Stimulated activated CD8-positive, alpha-beta memory T cell treated with anti-CD3 and anti-CD28 coated beads, Interleukin-7, amount 100 ng/mL, for 48 hours (primary cell): ENCODE data around the gene ULBP2.
"Not testable (repeated sequence)": the region's sequence is repeated elsewhere in the genome, so short reads cannot be mapped to it uniquely, and the experiment has no call there.

Experiments used
- DNase-seq, 2 donors: peaks; one replicate each; pipeline ENCODE4 v3.0.0-alpha.2; 2020; ENCODE audit warnings: low read depth in 1 of 2; ENCODE audit errors: extremely low read depth in 1 of 2

The ULBP2 gene

DNA sequence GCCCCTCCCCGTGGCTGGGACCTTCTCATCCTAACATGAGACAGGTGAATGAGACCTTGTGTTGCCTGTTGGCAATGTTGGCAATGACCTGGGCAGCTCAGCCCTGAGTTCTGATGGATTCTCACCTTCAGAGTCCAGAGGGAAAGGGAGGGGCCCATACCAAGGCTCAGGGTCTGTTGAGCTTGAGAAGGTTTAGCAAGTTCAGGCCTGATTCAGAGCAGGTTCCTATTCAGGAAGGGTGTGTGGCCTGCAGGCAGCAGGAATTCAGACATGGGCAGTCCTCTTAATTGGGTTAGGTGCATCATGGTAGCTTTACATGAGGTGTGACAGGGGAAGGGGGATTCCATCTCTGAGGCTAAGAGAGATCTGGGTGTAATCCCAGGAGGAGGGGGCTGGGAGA is 5.7 kb downstream of the ULBP2 start:
- DNase-seq: not testable (repeated sequence)

DNA sequence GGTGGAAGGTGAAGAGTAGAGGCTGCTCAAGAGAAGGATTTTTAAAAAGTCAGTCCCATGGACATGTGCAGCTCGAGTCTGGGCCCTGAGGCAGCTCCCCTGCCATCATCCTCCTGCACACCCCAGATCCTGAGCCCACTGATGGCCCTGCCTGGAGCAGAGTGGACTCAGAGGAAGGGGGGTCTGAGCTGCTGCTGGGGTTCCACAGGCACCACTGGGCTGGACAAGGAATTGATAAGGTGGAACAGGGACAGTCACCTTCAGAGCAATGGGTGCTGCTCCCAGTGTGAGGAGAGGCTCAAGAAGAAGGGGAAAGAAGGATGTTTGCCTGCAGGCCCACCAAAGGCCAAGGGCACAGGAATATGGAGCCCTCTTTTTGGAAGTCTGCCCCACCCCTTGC is 6.2 kb downstream of the ULBP2 start:
- DNase-seq: no peak

GRCh38 chr6:149948616-149949015 is 6.8 kb downstream of the ULBP2 start:
- DNase-seq: no peak

DNA sequence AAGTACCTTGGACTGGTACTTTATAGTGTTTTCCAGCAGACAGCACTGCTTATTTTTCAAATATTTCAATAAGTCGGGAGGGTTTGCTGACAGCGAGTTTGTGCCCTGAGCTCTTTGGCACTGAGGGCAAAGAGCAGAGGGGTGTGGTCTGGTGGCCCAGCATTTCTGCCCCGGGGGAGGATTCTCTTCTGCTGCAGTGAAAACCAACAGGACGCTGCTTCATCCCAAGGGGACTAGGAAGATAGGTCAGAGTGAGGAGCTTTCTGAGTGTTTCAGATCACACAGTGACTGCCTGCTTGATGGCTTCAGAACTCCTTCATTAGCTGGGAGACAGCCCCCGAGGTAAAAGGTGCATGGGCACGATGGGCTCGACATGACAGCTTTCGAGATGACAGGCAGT is 8.6 kb downstream of the ULBP2 start:
- no peak for DNase-seq

DNA sequence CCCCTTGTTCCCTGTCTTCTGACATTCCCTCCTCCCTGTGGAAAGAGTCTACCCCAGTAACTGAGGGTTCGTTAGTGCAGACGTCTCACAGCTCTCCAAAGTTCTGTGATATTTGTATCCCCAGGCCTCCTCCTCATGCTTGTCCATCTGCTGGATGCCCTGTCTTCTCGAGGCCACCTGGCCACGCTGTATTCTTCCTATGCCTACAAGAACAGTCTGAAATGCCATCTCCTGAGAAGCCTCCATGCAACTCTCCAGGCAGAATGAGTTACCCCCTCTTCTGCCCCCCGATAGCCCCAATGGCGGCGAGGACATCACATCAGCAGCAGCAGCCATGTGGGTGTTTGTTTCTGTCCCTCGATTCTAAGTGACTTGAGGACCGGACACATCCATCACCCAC is 9.3 kb downstream of the ULBP2 start:
- DNase-seq: no peak

GRCh38 chr6:149951626-149952025 is 9.8 kb downstream of the ULBP2 start:
- DNase-seq: no peak

- not testable (repeated sequence) for DNase-seq
Measured at GRCh38 chr6:149953390-149953789, 11.6 kb downstream of the ULBP2 start.

GRCh38 chr6:149953934-149954327 is 12.1 kb downstream of the ULBP2 start:
- DNase-seq: not testable (repeated sequence)

DNA sequence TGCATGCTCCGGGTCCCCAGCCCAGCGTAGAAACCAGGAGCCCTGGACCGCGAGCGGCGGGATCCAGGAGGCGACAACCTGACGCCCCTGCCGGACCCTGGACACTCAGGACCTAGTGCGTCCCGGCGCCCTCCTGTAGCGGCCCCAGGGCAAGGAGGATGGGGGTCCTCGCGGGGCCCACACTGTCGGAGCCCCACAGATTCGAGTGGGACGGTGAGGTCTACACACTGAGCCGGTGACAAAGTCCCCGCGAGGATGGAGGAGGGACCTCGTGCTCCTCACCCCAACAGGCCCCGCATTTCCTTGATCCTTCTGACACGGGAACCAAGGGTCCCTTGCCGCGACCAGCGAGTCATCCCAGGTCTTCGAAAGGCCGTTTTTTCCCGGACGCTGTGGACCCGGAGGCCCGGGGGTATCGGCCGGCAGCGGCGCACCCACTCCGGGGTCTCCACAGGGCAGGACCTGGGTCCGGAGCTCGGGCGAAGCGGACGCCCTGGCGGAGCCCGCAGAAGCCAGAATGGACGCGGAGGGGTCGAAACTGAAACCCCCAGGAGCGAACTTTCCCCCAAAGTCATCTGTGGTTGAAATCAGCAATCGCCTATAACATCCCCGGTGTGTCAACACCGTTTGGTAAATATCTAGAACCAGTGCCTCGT is 12.6 kb downstream of the ULBP2 start:
- not testable (repeated sequence) for DNase-seq

GRCh38 chr6:149954984-149955653 is 13.3 kb downstream of the ULBP2 start:
- DNase-seq: not testable (repeated sequence)

DNA sequence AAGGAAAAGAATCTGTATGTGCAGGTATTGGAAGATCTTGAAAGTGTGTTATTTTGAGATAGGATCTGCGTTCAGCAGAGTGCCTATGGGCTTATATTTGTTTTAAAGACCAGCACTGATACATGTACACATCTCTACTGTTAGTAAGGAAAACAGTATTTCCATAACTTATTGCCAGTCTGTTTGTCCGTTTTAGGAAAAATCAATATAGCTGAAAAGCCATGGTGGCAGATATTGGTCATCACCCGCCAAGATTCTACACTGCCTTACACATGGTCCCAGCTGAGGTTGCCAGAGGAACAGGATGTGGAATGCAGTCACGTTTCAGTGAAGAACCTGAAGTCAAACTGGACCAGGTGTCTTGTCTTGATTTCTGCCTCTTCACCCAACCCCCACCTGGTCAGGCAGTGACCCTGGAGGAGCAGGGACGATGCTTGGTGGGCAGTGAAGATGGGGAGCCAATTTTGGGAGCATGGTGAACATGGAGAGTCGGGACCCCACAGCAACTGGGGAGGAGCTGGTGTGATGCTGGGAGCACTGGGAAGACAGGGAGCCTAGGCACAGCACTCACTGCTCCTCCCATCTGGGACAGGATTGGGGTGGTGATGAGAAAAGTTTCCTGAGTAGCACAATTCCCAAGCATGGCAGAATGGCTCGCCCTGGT is 14.0 kb downstream of the ULBP2 start:
- not testable (repeated sequence) for DNase-seq

- DNase-seq: not testable (repeated sequence)
Measured at GRCh38 chr6:149958124-149958523, 16.3 kb downstream of the ULBP2 start.

- not testable (repeated sequence) for DNase-seq
Measured at GRCh38 chr6:149959806-149960205, 18.0 kb downstream of the ULBP2 start.

DNA sequence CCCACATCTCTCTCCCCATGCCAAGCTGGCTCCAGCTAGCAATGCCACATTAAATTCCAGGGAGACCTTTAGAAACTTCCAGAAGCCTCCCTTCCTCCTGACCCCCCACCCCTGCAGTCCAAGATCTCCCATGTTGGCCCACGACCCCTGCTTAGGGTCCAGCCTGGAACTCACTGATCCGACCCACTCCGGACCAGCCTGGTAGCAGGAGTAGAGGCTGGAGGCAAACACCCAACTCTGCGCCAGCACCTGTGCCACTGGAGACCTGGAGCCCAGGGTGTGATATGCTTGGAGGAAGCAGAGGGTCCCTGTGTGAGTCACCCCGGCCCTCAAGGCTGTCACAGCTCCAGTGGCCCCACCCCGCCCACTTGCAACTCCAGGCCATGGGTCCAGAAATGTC is 18.7 kb downstream of the ULBP2 start:
- DNase-seq: no peak

DNA sequence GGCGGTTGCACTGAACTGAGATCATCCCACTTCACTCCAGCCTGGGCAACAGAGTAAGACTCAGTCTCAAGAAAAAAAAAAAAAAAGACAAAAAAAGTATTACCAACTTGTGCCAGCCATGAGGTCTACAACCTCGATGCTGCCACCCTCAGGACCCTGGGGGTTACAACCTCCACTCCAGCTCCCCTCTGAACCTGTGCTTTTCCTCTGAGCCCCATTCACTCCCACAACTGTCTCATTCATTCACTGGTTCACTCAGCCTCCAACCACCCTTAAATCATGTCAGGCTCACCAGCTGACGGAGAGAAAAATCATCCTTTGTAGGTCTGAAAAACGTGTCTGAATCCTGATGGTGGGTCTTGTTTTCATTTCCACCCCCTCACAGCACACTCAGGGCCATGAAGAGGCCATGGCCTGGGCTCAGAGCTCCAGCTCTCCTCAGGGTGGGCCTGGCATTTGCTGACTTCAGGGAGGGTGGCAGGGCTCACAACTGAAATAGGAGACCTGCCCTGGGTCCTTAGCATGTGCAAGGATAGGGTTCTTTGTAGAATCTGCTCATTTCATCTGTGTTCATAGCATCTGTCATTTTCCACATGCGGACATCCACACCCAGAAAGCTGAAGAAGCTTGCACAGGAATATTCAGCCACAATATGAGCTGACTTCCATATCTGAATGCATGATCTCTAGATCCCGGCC is 20.1 kb downstream of the ULBP2 start:
- no peak for DNase-seq

DNA sequence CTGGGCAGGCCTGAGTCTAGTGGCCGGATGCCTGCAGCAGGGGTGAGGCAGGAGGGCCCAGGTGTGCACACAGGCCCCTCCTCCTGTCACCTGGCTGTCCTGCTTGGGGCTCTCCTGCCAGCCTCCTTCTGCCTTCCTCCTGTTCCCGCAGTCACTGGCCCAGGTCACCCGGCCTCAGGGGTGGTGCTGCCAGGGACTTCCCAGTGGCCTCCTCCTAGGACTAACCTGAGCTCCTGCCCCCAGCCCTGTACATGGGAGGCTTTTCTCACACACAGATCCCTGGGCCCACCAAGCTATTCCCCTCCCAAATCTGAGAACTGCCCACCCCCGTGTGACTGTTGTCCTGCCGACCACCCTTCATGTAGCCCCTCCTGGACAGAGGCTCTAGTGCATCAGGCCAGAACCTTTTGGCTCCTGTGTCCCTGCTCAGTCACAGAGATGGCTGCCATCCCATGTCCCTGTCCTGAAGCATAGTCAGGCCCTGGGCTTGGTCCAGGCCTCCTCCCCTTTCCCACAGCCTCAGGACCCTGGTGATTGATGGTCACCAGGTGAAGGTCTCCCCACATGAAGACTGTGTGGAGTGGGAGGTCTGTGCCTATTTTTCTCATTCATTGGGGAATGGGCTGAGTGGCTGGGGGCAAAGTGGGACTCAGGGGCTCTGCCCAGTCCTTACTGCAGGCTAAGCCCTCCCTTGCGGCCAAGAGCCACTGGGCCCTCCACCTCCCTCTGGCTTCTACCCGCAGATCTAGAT is 20.8 kb downstream of the ULBP2 start:
- no peak for DNase-seq

- peak in 1 of 2 donors; percentile 43 for DNase-seq
Measured at GRCh38 chr6:149963212-149963461, 21.3 kb downstream of the ULBP2 start.

DNA sequence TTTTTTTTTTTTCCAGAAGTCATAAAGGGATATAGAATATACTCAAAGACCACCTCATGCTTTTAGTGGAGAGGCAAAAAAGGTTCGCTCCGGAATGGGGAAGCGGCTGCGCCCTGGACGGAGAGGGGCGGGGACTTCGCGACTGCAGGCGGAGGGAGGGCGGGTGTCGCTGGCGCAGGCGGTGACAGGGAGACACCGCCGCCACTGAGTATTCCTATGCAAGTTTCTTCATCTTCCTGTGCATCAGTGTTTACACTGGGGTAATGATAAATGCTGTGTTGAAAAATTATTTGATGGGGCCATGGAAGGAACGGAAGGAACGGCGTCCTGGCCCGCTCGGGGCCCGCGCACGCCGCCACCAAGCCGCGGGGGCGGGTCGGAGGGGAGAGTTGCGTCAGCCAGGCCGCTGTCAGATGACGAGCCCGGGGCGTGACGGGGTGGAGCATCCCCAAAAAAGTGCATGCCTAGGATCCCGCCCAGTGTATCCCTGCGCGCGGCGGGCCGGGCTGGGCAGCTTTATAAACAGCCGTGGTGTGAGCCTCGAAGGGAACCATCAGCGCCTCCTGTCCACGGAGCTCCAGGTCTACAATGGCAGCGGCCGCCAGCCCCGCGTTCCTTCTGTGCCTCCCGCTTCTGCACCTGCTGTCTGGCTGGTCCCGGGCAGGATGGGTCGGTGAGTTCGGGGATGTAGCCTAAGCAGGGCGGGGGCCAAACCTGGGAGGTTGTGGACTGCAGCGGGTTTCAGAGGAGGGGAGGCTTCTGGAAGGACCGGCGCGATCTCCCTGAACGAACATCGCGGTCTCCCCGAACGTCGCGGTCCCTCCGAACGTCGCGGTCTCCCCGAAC is 21.9 kb downstream of the ULBP2 start, which contains the start of gene ULBP1:
Gene ULBP1 (plus strand): TSS at position 482 of the 846 bp plus-strand sequence. CDS start 107 bp downstream, at position 589.
- DNase-seq: peak; percentile 55 to 77

- DNase-seq: no peak
Measured at GRCh38 chr6:149964308-149965193, 22.7 kb downstream of the ULBP2 start.
